LoVo (cell line): ENCODE measurements around the gene PCTP.

Experiments
- DNase-seq: peaks from one replicate; pipeline ENCODE4 v3.0.0-alpha.2; 2016; ENCODE audit warnings: low spot score

Gene PCTP

GRCh38 chr17:55757659-55758058 is 6.8 kb downstream of the PCTP start:
- no peak for DNase-seq

GRCh38 chr17:55758171-55758570 is 7.3 kb downstream of the PCTP start:
- DNase-seq, result no peak

GRCh38 chr17:55760643-55761355 is 9.9 kb downstream of the PCTP start:
- DNase-seq, result no peak

- no peak for DNase-seq
These were observed 11.4 kb downstream of the PCTP start for GRCh38 chr17:55762086-55762858.

GRCh38 chr17:55763856-55764255 is 13.0 kb downstream of the PCTP start:
- DNase-seq, result no peak

- DNase-seq, result no peak
These were observed 13.8 kb downstream of the PCTP start for GRCh38 chr17:55764610-55765009.

GRCh38 chr17:55765472-55765871 is 14.6 kb downstream of the PCTP start:
- no peak for DNase-seq

DNA sequence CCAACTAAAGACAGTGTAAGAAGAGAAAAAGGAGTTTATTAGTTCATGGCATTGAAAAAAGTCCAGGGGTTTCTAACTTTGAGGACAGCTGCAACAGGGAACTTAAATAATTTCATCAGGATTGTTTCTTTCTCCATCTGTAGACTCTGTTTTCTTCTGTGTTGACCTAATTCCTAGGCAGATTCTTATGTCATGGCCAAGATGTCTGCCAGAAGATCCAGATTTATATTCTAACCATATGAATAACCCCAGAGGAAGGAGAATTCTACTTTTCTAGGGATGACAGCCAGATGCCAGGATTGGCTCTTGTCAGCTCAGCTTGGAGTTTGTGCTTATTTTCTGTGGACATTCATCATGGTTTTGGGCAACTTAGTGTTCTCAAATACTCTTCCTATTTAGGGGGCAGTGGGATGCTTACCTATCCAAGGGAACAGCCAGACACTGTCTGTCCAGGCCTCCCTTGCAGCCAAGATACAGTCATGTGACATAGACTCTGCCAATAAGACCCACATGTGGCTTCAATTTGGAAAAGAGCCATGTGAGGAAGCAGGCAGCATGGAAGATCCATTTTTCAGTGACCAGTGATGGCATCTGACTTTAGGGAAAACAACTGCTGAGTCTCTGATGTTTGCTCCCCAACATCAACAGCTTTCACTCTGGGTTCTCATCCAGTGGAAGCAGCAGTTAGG is 18.2 kb downstream of the PCTP start:
- no peak for DNase-seq

DNA sequence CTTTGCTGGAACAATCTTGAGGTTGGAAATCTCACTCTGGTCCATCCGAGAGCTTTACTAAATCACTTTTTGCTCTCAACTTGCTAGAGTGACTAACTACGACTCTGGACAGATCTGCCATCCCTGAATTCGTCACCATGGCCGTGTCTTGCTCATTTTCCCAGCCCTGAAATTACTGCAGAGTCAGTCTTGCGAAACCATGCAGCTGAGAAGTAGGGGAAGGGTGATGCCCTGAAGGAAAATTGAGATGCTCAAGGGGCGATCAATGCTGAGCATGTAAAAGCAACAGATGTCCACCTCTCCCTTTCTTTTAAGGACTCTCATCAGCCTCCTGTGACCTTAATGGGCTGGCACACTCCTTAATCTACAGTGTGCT is 18.8 kb downstream of the PCTP start:
- DNase-seq, result no peak

DNA sequence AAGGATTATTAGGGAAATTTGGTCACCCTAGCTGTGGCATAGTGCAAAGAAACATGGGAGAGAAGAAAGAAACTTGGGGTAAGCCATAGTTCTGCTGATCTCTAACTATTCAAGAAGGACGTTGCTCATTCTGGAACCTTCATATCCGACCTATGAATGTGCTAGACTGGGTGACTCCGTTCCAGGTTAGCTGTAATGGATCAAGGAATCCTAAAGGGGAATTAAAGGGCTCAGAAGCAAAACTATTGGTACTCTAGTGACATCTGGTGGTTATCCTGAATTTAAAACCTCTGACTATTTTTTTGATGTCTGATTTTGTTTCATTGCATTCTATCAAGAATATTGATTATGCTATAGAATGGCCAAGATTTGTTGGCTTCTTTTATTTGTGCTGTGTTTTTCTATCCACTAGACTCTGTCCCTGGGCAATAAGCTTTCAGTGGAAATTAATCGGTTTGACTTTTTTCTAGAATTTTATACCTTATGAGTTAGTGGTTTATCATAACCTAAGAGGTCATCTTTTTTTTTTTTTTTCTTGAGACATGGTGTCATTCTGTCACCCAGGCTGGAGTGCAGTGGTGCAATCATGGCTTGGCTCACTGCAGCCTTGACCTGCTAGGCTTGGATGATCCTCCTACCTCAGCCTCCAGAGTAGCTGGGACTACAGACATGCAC is 19.5 kb downstream of the PCTP start:
- peak; percentile 48 for DNase-seq

GRCh38 chr17:55772086-55772485 is 21.2 kb downstream of the PCTP start:
- DNase-seq, result no peak

DNA sequence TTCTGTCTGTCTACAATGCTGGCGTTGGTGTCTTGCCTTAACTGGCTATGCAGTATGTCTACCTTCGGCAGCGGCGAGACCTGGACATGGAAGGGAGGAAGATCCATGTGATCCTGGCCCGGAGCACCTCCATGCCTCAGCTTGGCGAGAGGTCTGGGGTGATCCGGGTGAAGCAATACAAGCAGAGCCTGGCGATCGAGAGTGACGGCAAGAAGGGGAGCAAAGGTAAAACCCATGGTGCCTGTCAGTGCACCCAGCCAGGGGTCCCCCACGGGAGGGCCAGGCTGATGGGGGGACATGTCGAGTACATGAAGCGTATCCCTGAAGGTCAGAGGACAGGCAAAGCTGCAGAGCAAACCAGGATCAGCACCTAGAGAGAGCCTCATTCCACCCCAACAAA is 22.8 kb downstream of the PCTP start:
- DNase-seq, result no peak

DNA sequence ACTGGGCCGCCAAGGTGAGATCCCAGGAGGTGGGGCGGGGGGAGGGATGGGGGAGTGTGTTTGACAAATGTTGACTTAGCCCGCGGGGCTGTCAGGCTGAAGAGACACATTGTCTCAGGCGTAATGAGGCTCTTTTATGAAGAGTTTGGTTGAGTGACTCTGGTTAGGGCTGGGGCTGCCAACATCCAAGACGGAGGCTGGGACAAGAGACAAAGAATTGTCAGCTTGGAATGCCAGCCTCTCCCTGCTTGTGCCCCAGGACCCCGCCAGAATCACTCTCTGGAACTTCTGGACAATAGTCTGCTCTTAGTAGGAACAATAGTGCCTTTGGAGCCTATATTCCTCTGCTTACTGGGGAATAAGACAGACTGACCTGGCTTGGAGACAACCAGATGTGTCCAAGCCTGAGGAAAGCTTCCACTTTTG is 24.0 kb downstream of the PCTP start:
- no peak for DNase-seq

- no peak for DNase-seq
These were observed 25.4 kb downstream of the PCTP start for GRCh38 chr17:55776271-55776670.

DNA sequence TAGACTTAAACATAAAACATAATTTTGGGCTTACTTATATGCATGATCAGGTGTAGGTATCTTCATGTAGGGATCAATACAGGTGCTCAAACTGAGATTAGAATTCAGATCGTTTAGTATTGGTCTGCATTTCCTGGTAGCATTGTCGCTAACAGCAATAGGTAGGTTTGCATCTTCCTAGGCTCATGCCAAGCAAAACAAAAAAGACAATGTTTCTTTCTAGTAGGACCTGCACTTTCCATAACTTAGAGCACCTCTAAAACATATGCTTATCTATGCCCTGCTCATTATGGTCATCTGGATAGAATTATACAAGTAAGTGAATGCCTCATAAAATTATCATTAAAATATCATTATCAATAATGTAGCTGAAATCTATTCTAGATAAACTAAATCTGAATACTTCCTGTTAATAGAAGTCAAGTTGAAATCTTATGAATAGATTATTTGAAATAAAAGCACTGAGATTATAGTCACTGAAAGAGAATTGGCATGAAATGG is 26.7 kb downstream of the PCTP start:
- no peak for DNase-seq

- DNase-seq, result no peak
These were observed 27.7 kb downstream of the PCTP start for GRCh38 chr17:55778389-55779118.

DNA sequence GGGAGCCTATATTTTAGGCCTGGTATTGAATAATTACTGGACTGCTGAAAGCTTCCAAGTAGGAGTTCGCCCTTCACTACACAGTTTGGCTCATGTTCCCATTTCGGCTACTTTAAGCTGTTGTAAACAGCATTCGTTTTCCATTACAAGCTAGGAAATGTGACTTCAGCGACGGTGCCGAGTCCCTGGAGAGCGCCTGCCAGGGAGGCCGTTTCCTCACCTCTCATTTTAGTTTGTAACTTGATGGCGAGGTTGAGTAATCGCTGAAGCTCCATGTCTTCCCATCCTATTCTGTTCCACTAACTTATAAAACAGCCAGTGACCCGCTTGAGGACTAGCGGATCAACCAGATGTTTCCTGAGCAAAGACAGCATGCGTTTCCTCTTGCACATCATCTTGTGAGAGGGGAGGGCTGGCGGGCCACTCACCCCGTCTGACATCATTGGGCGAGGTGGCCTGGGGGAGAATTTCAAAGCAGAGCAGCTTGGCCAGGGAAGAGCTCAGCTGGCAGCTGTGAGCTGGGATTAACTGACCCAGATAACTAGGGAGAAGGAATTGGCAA is 32.9 kb downstream of the PCTP start:
- DNase-seq, result no peak

DNA sequence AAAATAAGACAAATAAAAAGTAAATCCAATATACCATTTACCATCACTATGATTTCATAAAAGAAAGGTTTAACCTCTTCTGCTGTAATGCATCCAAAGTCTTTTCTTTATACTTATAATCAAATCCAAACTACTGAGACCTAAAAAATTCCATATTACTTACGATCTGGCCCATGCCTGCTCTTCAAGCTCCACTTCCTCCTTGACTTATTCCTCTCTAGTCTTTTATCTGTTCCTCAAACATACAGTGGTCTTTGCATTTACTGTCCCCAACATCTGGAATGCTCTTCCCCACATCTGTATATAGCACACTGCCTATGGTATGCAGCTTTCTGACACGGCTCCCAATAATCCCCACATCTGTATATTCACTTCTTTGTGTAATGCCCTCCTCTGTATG is 33.8 kb downstream of the PCTP start:
- no peak for DNase-seq

GRCh38 chr17:55785181-55785580 is 34.3 kb downstream of the PCTP start:
- no peak for DNase-seq

- no peak for DNase-seq
These were observed 42.4 kb downstream of the PCTP start for GRCh38 chr17:55793272-55793671.

DNA sequence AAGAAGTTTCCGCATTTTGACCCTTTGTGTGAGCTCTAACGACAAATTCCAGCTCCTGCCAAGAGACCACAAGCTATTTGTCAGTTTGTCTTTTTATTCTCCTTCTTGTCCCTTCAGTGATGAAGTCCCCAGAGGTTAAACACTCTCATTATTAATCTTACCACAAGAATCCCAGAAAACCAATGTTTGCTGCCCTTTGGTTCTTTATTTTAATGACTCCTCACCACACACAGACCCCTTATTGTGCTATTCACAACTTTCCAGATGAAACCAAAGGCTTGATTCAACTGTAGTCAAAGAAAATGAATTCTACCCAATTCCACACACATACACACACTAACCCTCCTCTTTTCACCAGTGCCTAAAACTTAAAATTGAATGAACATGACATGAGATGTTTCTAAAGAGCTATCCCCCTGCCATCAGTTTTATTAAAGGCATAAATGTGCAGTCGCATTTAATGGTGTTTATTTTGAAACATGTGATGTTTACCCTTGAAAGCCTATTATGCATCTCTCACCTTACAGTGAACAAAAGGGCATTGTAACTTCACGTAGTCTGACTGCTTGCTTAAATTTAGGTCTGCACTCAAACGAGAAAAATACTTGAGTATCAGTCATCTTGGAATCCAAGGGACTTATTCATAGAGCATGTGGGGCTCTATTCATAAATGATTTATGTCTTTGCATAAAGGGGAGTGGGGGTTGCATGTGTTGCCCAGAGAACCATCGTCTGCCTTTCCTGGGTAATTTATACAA is 44.1 kb downstream of the PCTP start:
- no peak for DNase-seq
